ENCODE data around the gene LRRC32. TPM values are rescaled to one million over a fixed set of nuclear protein-coding genes. Genes with fewer than 3 reads are reported as not detected.

LRRC32 gene
- total RNA-seq, 1 experiment from 2014 or later = 0.46 TPM

- Histone ChIP-seq H3K9me3 (ENCODE audit: control insufficient read depth, low read depth, low read length) (no peaks in the 10 kb centered on the region), H3K4me2 (ENCODE audit: insufficient read depth, insufficient read length, low read length) (no peak overlapping the region), H3K79me2 (ENCODE audit: insufficient read depth, low read length) (no peaks in the 10 kb centered on the region), H2AFZ (ENCODE audit: low read length) (no peak overlapping the region), H4K91ac (ENCODE audit: insufficient read length, low read depth, low read length) (no peak overlapping the region), H2BK12ac (ENCODE audit: insufficient read length, low read depth, low read length) (no peak overlapping the region), H3K18ac (ENCODE audit: insufficient read length, low read depth, low read length) (no peak overlapping the region), H3K4ac (ENCODE audit: low read depth, low read length) (no peak overlapping the region), H4K8ac (replicated peaks; ENCODE audit: insufficient read length, low read depth, low read length) (no peak overlapping the region), H3K23ac (ENCODE audit: insufficient read length, low read depth, low read length) (no peak overlapping the region), H3K14ac (ENCODE audit: insufficient read depth, low read length) (no peak overlapping the region; the same call in 1 of the 2 replicates), H4K5ac (ENCODE audit: insufficient read length, low read depth, low read length) (no peak overlapping the region), H3K79me1 (ENCODE audit: insufficient read depth, low read depth, low read length, poor library complexity, severe bottlenecking) (no peaks in the 10 kb centered on the region), H3K4me1 (ENCODE audit: insufficient read depth, low read length) (no peaks in the 10 kb centered on the region), H3K27me3 (ENCODE audit: insufficient read depth, low read length) (no peaks in the 10 kb centered on the region), H4K20me1 (ENCODE audit: control insufficient read depth, insufficient read depth, insufficient read length) (no peaks in the 10 kb centered on the region), H2AK5ac (ENCODE audit: insufficient read length, low read length) (no peak overlapping the region), H2BK15ac (ENCODE audit: low read depth, low read length) (no peak overlapping the region), H3K56ac (ENCODE audit: insufficient read length, low read depth, low read length) (no peak overlapping the region), H2BK20ac (ENCODE audit: low read depth, low read length, poor library complexity, severe bottlenecking) (no peak overlapping the region), H3K23me2 (ENCODE audit: insufficient read length, low read depth, low read length, poor library complexity, severe bottlenecking) (no peaks in the 10 kb centered on the region), H3K27ac (ENCODE audit: insufficient read length, low read depth, low read length) (no peak overlapping the region), H3K9ac (ENCODE audit: extremely low read depth, insufficient read length, low read length) (no peak overlapping the region), H2BK120ac (ENCODE audit: low read depth, low read length, poor library complexity, severe bottlenecking) (no peak overlapping the region), H3T11ph (ENCODE audit: low read length) (no peak overlapping the region), H2BK5ac (ENCODE audit: insufficient read length, low read length) (no peak overlapping the region)
- H3K36me3 Mint-ChIP-seq (ENCODE audit: insufficient read depth in 1 of 3, low read depth in 3 of 3) = no peaks in the 10 kb centered on the region
- no peak overlapping the region for H3K4me3 Mint-ChIP-seq
- peaks cover 11 to 29% of the 10 kb centered on the region in 2 experiments for H3K4me1 Mint-ChIP-seq
- DNase-seq = peak; percentile 24
- peaks cover 2% of the 10 kb centered on the region for H3K27me3 Mint-ChIP-seq (ENCODE audit: low read depth)
- no CpG with 5 or more reads among the region's 4 CpGs for WGBS (ENCODE audit: extremely low coverage, insufficient read length, low lambda C conversion rate)
- no peak for TF ChIP-seq CTCF (conservative IDR thresholded peaks at IDR 0.05)
- no peak overlapping the region; a peak in 1 of 7 replicates for H3K27ac Mint-ChIP-seq
- H3K9me3 Mint-ChIP-seq = no peaks in the 10 kb centered on the region
Measured at GRCh38 chr11:76654980-76655379, 15.6 kb downstream of the LRRC32 start.

Data from H9 (cell line).